Brain microvascular endothelial cell (primary cell): ENCODE measurements around the gene ATOSA.

Experiments
- DNase-seq: peaks from one replicate; pipeline ENCODE4 v3.0.0-alpha.2; 2020
- H3K27ac ChIP-seq: fragments of 250-450 bp; sonication (Bioruptor Pico); 2 replicates; pipeline ENCODE4 v1.5.1; 2020; ENCODE audit warnings: mild to moderate bottlenecking, moderate library complexity
- H3K27me3 ChIP-seq: fragments of 250-450 bp; sonication (Bioruptor Pico); replicated peaks from 2 replicates; pipeline ENCODE4 v1.5.1; 2020; ENCODE audit warnings: mild to moderate bottlenecking
- H3K36me3 ChIP-seq: fragments of 250-450 bp; sonication (Bioruptor Pico); replicated peaks from 2 replicates; pipeline ENCODE4 v1.5.1; 2020; ENCODE audit warnings: mild to moderate bottlenecking
- H3K4me3 ChIP-seq: 2 replicates; pipeline ENCODE4 v1.5.1; 2011; ENCODE audit warnings: low read depth, mild to moderate bottlenecking, control low read depth, low read length, moderate library complexity
- in situ Hi-C: cut with HindIII; loops from 2 replicates; pipeline ENCODE4 v1.10.0; 2017; ENCODE audit warnings: low sequenced_read_pairs, low pct_ligation_motif_present
- TF ChIP-seq, protein P1 (sequence below): IDR thresholded peaks from 2 replicates; pipeline ENCODE4 v1.5.1; 2011; ENCODE audit warnings: low read depth, mild to moderate bottlenecking, moderate library complexity, low read length, control low read depth, inconsistent platforms; ENCODE audit errors: missing control alignments

ATOSA gene

GRCh38 chr15:52677593-52678467 lies 1.4 kb downstream of the ATOSA start:
- Histone ChIP-seq H3K4me3 (peak overlapping the region; percentile 92), H3K27me3 (peaks cover 3% of the 10 kb centered on the region), H3K27ac (peak overlapping the region; percentile 81), H3K36me3 (peaks cover 4% of the 10 kb centered on the region)
- TF ChIP-seq, protein P1, sequence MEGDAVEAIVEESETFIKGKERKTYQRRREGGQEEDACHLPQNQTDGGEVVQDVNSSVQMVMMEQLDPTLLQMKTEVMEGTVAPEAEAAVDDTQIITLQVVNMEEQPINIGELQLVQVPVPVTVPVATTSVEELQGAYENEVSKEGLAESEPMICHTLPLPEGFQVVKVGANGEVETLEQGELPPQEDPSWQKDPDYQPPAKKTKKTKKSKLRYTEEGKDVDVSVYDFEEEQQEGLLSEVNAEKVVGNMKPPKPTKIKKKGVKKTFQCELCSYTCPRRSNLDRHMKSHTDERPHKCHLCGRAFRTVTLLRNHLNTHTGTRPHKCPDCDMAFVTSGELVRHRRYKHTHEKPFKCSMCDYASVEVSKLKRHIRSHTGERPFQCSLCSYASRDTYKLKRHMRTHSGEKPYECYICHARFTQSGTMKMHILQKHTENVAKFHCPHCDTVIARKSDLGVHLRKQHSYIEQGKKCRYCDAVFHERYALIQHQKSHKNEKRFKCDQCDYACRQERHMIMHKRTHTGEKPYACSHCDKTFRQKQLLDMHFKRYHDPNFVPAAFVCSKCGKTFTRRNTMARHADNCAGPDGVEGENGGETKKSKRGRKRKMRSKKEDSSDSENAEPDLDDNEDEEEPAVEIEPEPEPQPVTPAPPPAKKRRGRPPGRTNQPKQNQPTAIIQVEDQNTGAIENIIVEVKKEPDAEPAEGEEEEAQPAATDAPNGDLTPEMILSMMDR = peak; percentile 28
- peak; percentile 36 for DNase-seq
- in situ Hi-C loops = no loop called here

- in situ Hi-C loops = no loop called here
Observed at GRCh38 chr15:52674831-52675230, 4.4 kb downstream of the ATOSA start.

DNA sequence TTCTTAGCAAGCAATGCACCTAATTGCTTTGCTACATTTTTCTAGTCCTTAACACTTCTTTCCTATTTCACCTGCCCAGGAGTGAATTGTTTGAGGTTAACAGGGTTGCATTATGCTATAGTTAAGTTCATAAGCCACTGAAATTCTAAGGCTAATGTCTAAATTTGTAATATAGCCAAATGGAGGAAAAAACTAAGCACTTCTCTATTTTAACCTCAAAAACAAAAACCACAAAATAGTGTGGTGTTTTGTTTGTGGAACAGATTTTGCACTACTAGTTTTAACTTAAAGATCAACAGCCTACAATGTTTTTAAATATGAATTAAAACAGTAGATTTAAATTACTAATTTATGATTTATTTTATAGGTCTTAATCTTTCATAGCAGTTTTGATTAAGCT lies 5.5 kb downstream of the ATOSA start:
- in situ Hi-C loops = no loop called here
- Histone ChIP-seq H3K36me3 (peaks cover 16% of the 10 kb centered on the region), H3K4me3 (no peak overlapping the region), H3K27ac (no peak overlapping the region), H3K27me3 (no peaks in the 10 kb centered on the region)
- TF ChIP-seq, protein P1 = no peak
- no peak for DNase-seq

More at GRCh38 chr15:52674831-52675230, 4.4 kb downstream of the ATOSA start:
- peaks cover 14% of the 10 kb centered on the region for H3K36me3 ChIP-seq
- H3K27ac ChIP-seq = no peak overlapping the region
- TF ChIP-seq, protein P1 = no peak
- DNase-seq = no peak
- no peak overlapping the region for H3K4me3 ChIP-seq
- no peaks in the 10 kb centered on the region for H3K27me3 ChIP-seq

DNA sequence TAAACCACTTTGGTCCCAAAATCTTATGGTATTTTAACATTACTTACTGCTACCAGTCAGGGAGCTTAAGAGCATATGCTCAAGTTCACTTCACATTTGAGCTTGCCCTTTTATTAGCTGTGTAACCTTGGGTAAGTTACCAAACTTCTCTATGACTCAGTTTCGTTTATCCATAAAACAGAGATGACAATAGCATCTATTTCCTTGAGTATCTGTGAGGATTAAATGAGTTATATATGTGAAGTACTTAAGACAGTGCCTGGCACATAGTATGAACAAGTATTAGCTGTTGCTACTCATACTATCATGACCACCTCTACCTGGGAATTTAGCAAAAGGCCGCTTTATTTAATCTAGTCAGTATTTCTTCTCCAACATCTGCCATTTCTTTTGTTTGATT lies 5.9 kb downstream of the ATOSA start:
- in situ Hi-C loops = no loop called here
- Histone ChIP-seq H3K27ac (no peak overlapping the region), H3K27me3 (no peaks in the 10 kb centered on the region), H3K4me3 (no peak overlapping the region), H3K36me3 (peaks cover 16% of the 10 kb centered on the region)
- no peak for DNase-seq
- TF ChIP-seq, protein P1 = no peak

DNA sequence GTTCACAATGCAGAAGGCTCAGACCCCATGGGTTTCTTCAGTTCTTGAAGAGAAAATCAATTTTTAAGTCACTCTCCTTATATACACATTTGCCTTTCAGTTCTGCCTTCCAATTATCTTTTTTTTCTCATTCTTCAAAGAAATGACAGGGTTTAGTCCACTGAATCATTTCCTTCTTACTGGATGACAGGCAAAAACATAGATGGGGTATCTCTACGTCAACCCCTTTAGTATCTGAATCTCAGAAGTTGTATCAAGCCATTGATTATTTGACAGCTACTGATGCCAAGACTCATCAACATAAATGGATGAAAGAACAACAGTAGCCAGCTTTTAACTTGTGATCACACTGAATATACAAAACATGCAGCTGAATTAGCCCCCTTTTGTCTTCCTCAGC lies 6.5 kb downstream of the ATOSA start:
- in situ Hi-C loops = no loop called here
- TF ChIP-seq, protein P1 = no peak
- H3K36me3 ChIP-seq = peaks cover 20% of the 10 kb centered on the region
- no peak overlapping the region for H3K4me3 ChIP-seq
- no peak for DNase-seq
- H3K27me3 ChIP-seq = no peaks in the 10 kb centered on the region
- H3K27ac ChIP-seq = no peak overlapping the region
